HG03354 (cell line): ENCODE results near the gene EEF1E1.

Source experiments
- ATAC-seq: cut with Tn5 transposase; IDR thresholded peaks from one replicate; pipeline ENCODE4 v1.9.1; 2021; ENCODE audit warnings: mild to moderate bottlenecking; ENCODE audit not compliant: unreplicated experiment, poor library complexity, severe bottlenecking

EEF1E1 gene

GRCh38 chr6:8102122-8102958 is at the start of gene EEF1E1:
TSS of gene EEF1E1 (minus strand) at chr6:8102548. CDS start at chr6:8102521, 27 bp downstream.
- peak; percentile 99 for ATAC-seq

GRCh38 chr6:8149350-8149749 is 47.0 kb upstream of the EEF1E1 start:
- ATAC-seq: no peak

GRCh38 chr6:8143945-8144344 is 41.6 kb upstream of the EEF1E1 start:
- no peak for ATAC-seq

GRCh38 chr6:8139451-8139850 is 37.1 kb upstream of the EEF1E1 start:
- ATAC-seq: no peak

- no peak for ATAC-seq
These were observed 35.2 kb upstream of the EEF1E1 start for GRCh38 chr6:8137529-8137939.

- no peak for ATAC-seq
These were observed 32.9 kb upstream of the EEF1E1 start for GRCh38 chr6:8135276-8135675.

GRCh38 chr6:8132130-8132529 is 29.8 kb upstream of the EEF1E1 start:
- no peak for ATAC-seq

- ATAC-seq: peak; percentile 83
These were observed 29.0 kb upstream of the EEF1E1 start for GRCh38 chr6:8131265-8131897.

GRCh38 chr6:8130399-8130798 is 28.1 kb upstream of the EEF1E1 start:
- no peak for ATAC-seq

GRCh38 chr6:8123236-8123635 is 20.9 kb upstream of the EEF1E1 start:
- no peak for ATAC-seq

- ATAC-seq: no peak
These were observed 12.6 kb upstream of the EEF1E1 start for GRCh38 chr6:8114956-8115355.

- no peak for ATAC-seq
These were observed 10.8 kb upstream of the EEF1E1 start for GRCh38 chr6:8113131-8113654.

GRCh38 chr6:8110725-8111124 is 8.4 kb upstream of the EEF1E1 start:
- no peak for ATAC-seq

- peak; percentile 82 for ATAC-seq
These were observed 7.9 kb upstream of the EEF1E1 start for GRCh38 chr6:8110117-8110721.

- ATAC-seq: no peak
These were observed 6.6 kb upstream of the EEF1E1 start for GRCh38 chr6:8108759-8109539.

- ATAC-seq: no peak
These were observed 5.8 kb upstream of the EEF1E1 start for GRCh38 chr6:8108031-8108660.

- no peak for ATAC-seq
These were observed 3.4 kb upstream of the EEF1E1 start for GRCh38 chr6:8105791-8106190.

GRCh38 chr6:8103726-8104125 is 1.4 kb upstream of the EEF1E1 start:
- no peak for ATAC-seq

- ATAC-seq: no peak
These were observed 2.0 kb downstream of the EEF1E1 start for GRCh38 chr6:8100159-8100854.
